ENCODE measurements around the gene MYO3B. TPM values are rescaled to one million over a fixed set of nuclear protein-coding genes. Genes with fewer than 3 reads are reported as not detected.

Gene MYO3B
- total RNA-seq, 4 donors from 2014 or later: 0.06 TPM; not detected in 3

GRCh38 chr2:170247882-170248393 is 70.0 kb downstream of the MYO3B start:
- peaks cover 0 to 4% (median 0%) of the 10 kb centered on the region in 4 donors for H3K27me3 ChIP-seq
- WGBS: 82% methylated on average over 1 of the region's 1 CpG
- no peaks in the 10 kb centered on the region for H3K4me1 ChIP-seq
- intact Hi-C loops (cut with DNase I): no loop called here
- no peaks in the 10 kb centered on the region for H3K36me3 ChIP-seq
- H3K27ac ChIP-seq (replicated peaks in 1 of 4): no peak overlapping the region
- H3K9me3 ChIP-seq: no peaks in the 10 kb centered on the region
- no peak overlapping the region for H3K4me3 ChIP-seq
- DNase-seq (ENCODE audit: extremely low spot score): no peak
- no peak for TF ChIP-seq POLR2A (IDR thresholded peaks at IDR 0.05; ENCODE audit: low read depth)
- no peak for TF ChIP-seq CTCF (IDR thresholded peaks at IDR 0.05)

GRCh38 chr2:170248574-170249393 is 70.8 kb downstream of the MYO3B start:
- no peaks in the 10 kb centered on the region for H3K36me3 ChIP-seq
- no peak overlapping the region for H3K27ac ChIP-seq (replicated peaks in 1 of 4)
- 73% methylated on average over 4 of the region's 4 CpGs for WGBS
- no peaks in the 10 kb centered on the region for H3K9me3 ChIP-seq
- no peaks in the 10 kb centered on the region for H3K4me1 ChIP-seq
- no peak for TF ChIP-seq CTCF (IDR thresholded peaks at IDR 0.05)
- no peak for TF ChIP-seq POLR2AphosphoS5 (IDR thresholded peaks at IDR 0.05)
- TF ChIP-seq POLR2A (IDR thresholded peaks at IDR 0.05; ENCODE audit: low read depth): no peak
- no peak for TF ChIP-seq EP300 (IDR thresholded peaks at IDR 0.05)
- peaks cover 0 to 12% (median 0%) of the 10 kb centered on the region in 4 donors for H3K27me3 ChIP-seq
- H3K4me3 ChIP-seq: no peak overlapping the region
- intact Hi-C loops (cut with DNase I): no loop called here
- DNase-seq (ENCODE audit: extremely low spot score): no peak

GRCh38 chr2:170249761-170250160 is 71.8 kb downstream of the MYO3B start:
- no peak overlapping the region for H3K4me3 ChIP-seq
- H3K27ac ChIP-seq (replicated peaks in 1 of 4): no peak overlapping the region
- TF ChIP-seq POLR2A (IDR thresholded peaks at IDR 0.05; ENCODE audit: low read depth) (no peak), EP300 (IDR thresholded peaks at IDR 0.05) (no peak), CTCF (IDR thresholded peaks at IDR 0.05) (no peak), POLR2AphosphoS5 (IDR thresholded peaks at IDR 0.05) (no peak)
- DNase-seq (ENCODE audit: extremely low spot score): no peak
- H3K36me3 ChIP-seq: no peaks in the 10 kb centered on the region
- WGBS: 79% methylated on average over 2 of the region's 2 CpGs
- H3K27me3 ChIP-seq: peaks cover 0 to 18% (median 0%) of the 10 kb centered on the region in 4 donors
- H3K9me3 ChIP-seq: no peaks in the 10 kb centered on the region
- intact Hi-C loops (cut with DNase I): no loop called here
- H3K4me1 ChIP-seq: no peaks in the 10 kb centered on the region

- H3K4me1 ChIP-seq: no peaks in the 10 kb centered on the region
- no peaks in the 10 kb centered on the region for H3K36me3 ChIP-seq
- no peaks in the 10 kb centered on the region for H3K9me3 ChIP-seq
- no peak overlapping the region for H3K4me3 ChIP-seq
- H3K27me3 ChIP-seq: peaks cover 0 to 14% (median 0%) of the 10 kb centered on the region in 4 donors
- 96% methylated on average over 4 of the region's 6 CpGs for WGBS
- H3K27ac ChIP-seq (replicated peaks in 1 of 4): no peak overlapping the region
- DNase-seq (ENCODE audit: extremely low spot score): no peak
- TF ChIP-seq EP300 (IDR thresholded peaks at IDR 0.05) (no peak), CTCF (IDR thresholded peaks at IDR 0.05) (no peak), POLR2A (IDR thresholded peaks at IDR 0.05; ENCODE audit: low read depth) (no peak), POLR2AphosphoS5 (IDR thresholded peaks at IDR 0.05) (no peak)
- intact Hi-C loops (cut with DNase I): no loop called here
Observed at GRCh38 chr2:170250584-170250983, 72.6 kb downstream of the MYO3B start.

Data from esophagus muscularis mucosa (tissue), 4 donors.